K562 (cell line): ENCODE measurements around the gene RHOV. TPM values are rescaled to one million over a fixed set of nuclear protein-coding genes. Genes with fewer than 3 reads are reported as not detected.
A peak's percentile ranks its signal among the peaks of the same experiment; 100 is the strongest.

Source experiments
- CBFA2T2 ChIP-seq: fragments of 450-650 bp; conservative IDR thresholded peaks from 2 replicates; pipeline ENCODE4 v1.6.1; 2017; ENCODE audit warnings: mild to moderate bottlenecking
- CEBPB ChIP-seq: fragments of 450-650 bp; IDR thresholded peaks from 2 replicates; pipeline ENCODE4 v1.6.1; 2016; ENCODE audit warnings: missing genetic modification characterization, missing compliant biosample characterization
- FOSL1 ChIP-seq: fragments of 200-800 bp; sonication (Bioruptor generic); conservative IDR thresholded peaks from 2 replicates; pipeline ENCODE4 v1.6.1; 2016; ENCODE audit warnings: missing genetic modification characterization, missing compliant biosample characterization
- GABPB1 ChIP-seq: sonication (generic); formaldehyde crosslinking; IDR thresholded peaks from 2 replicates; pipeline ENCODE4 v1.8.0; 2022; ENCODE audit warnings: mild to moderate bottlenecking, missing genetic modification reagents
- IRF2 ChIP-seq: sonication (generic); formaldehyde crosslinking; IDR thresholded peaks from 2 replicates; pipeline ENCODE4 v1.8.1; 2022; ENCODE audit warnings: mild to moderate bottlenecking, missing genetic modification reagents
- KDM5B ChIP-seq: fragments of 200-600 bp; sonication (generic); IDR thresholded peaks from 2 replicates; pipeline ENCODE4 v1.6.1; 2012; ENCODE audit warnings: low read depth, mild to moderate bottlenecking, moderate library complexity, low read length, control low read depth, inconsistent platforms; ENCODE audit not compliant: insufficient replicate concordance
- NFRKB ChIP-seq: fragments of 450-650 bp; IDR thresholded peaks from 2 replicates; pipeline ENCODE4 v1.6.1; 2016; ENCODE audit warnings: low read depth
- NFXL1 ChIP-seq: fragments of 450-650 bp; formaldehyde crosslinking; IDR thresholded peaks from 2 replicates; pipeline ENCODE4 v1.4.0; 2021; ENCODE audit warnings: mild to moderate bottlenecking
- NUFIP1 ChIP-seq: fragments of 450-650 bp; IDR thresholded peaks from 2 replicates; pipeline ENCODE4 v1.6.1; 2018; ENCODE audit not compliant: partially characterized antibody
- PREB ChIP-seq: sonication (generic); formaldehyde crosslinking; IDR thresholded peaks from 2 replicates; pipeline ENCODE4 v1.8.1; 2023; ENCODE audit warnings: mild to moderate bottlenecking, missing genetic modification reagents
- PRMT5 ChIP-seq: sonication (generic); formaldehyde crosslinking; IDR thresholded peaks from 2 replicates; pipeline ENCODE4 v1.5.0; 2020; ENCODE audit warnings: missing genetic modification reagents
- RCOR1 ChIP-seq, 2 experiments: IDR thresholded peaks; 2 replicates each; pipeline ENCODE4 v1.6.1; 2012; ENCODE audit warnings: low read depth in 2 of 2, low read length in 2 of 2, borderline replicate concordance in 1 of 2, improper control_type of control experiment in 1 of 2
- RHOXF2B ChIP-seq: fragments of 250-450 bp; sonication (Bioruptor Pico); conservative IDR thresholded peaks from 2 replicates; pipeline ENCODE4 v1.5.1; 2021
- RNF2 ChIP-seq: sonication (generic); IDR thresholded peaks from 2 replicates; pipeline ENCODE4 v1.6.1; 2016
- RNF219 ChIP-seq: fragments of 250-450 bp; sonication (Bioruptor Pico); IDR thresholded peaks from 2 replicates; pipeline ENCODE4 v1.5.0; 2022; ENCODE audit warnings: mild to moderate bottlenecking
- SRSF1 ChIP-seq: fragments of 200-400 bp; formaldehyde crosslinking; IDR thresholded peaks from 2 replicates; pipeline ENCODE4 v1.6.1; 2017; ENCODE audit warnings: mild to moderate bottlenecking, low read depth, low read length, moderate library complexity
- TEAD4 ChIP-seq, 2 experiments: sonication (generic) in 1 of 2; formaldehyde crosslinking in 1 of 2; IDR thresholded peaks; 2 replicates each; pipeline versions ENCODE4 v1.6.1 to v1.8.0; 2012 to 2022; ENCODE audit warnings: borderline replicate concordance in 1 of 2, inconsistent platforms in 1 of 2, low read length in 1 of 2, mild to moderate bottlenecking in 1 of 2, missing genetic modification reagents in 1 of 2
- TFAP4 ChIP-seq: sonication (generic); formaldehyde crosslinking; IDR thresholded peaks from 2 replicates; pipeline ENCODE4 v1.8.0; 2022; ENCODE audit warnings: missing genetic modification reagents, mild to moderate bottlenecking, moderate library complexity, borderline replicate concordance
- ZFX ChIP-seq: sonication (generic); formaldehyde crosslinking; IDR thresholded peaks from 2 replicates; pipeline ENCODE4 v1.8.0; 2022; ENCODE audit warnings: mild to moderate bottlenecking, missing genetic modification reagents, moderate library complexity
- ZNF324 ChIP-seq: fragments of 250-450 bp; sonication (Bioruptor Pico); IDR thresholded peaks from 2 replicates; pipeline ENCODE4 v1.4.0; 2020; ENCODE audit warnings: mild to moderate bottlenecking
- ZNF780A ChIP-seq: fragments of 250-450 bp; sonication (Bioruptor Pico); IDR thresholded peaks from 2 replicates; pipeline ENCODE4 v1.5.0; 2021; ENCODE audit warnings: mild to moderate bottlenecking
- polyA plus RNA-seq, 8 experiments: library from polyadenylated mRNA; depleted of rRNA in 4 of 8; stranded (reverse) in 5 of 8; unstranded in 3 of 8; fragments of >200 nt; fragmentation: Nextera tagmentation in 2 of 8; fragmentation: Illumina TruSeq in 1 of 8; extraction: Ambion mirVana in 2 of 8; extraction: Trizol in 1 of 8; gene quantifications; 2 replicates each; pipeline versions ENCODE4 v1.2.1 to v1.2.3, GENCODE V29; 2011 to 2014; ENCODE audit warnings: inconsistent platforms in 1 of 8, missing spikeins in 1 of 8
- total RNA-seq, 7 experiments: library from RNA; depleted of rRNA in 6 of 7; stranded (reverse); fragments of >200 nt in 6 of 7; fragmentation: Illumina TruSeq in 2 of 7; extraction: Trizol in 2 of 7; gene quantifications; 2 replicates each; pipeline versions ENCODE4 v1.2.1 to v1.2.3, GENCODE V29; 2011 to 2021; ENCODE audit warnings: low replicate concordance in 1 of 7
- TF ChIP-seq, protein P1 (sequence below): sonication (generic); formaldehyde crosslinking; IDR thresholded peaks from 2 replicates; pipeline ENCODE4 v1.8.0; 2023; ENCODE audit warnings: mild to moderate bottlenecking, missing genetic modification reagents
- TF ChIP-seq, protein P2 (sequence below): IDR thresholded peaks from 2 replicates; pipeline ENCODE4 v1.6.1; 2014; ENCODE audit warnings: antibody characterized with exemption

Gene RHOV
- total and polyA plus RNA-seq, 9 of the 15 experiments (the other 6 are each of a cell fraction or from before 2014, with no cell fraction given): 0.08 to 2.0 (median 1.1) TPM

- TF ChIP-seq RHOXF2B (CRISPR knock-in tag) (no peak), NFXL1 (CRISPR knock-in tag) (no peak), RCOR1 (IDR thresholded peaks at IDR 0.05; ENCODE audit: borderline replicate concordance in 1 of 2, low read depth in 2 of 2, low read length in 2 of 2) (no peak), ZFX (CRISPR knock-in tag) (peak; percentile 18; the same call in 1 of the 2 replicates), RNF2 (no peak), PREB (0 out of 2 replicates have a peak, but pooled peaks have one; percentile 47), KDM5B (no peak), CBFA2T2 (no peak), TEAD4 (IDR thresholded peaks at IDR 0.05; ENCODE audit: low read length) (no peak), TEAD4 (CRISPR knock-in tag; IDR thresholded peaks at IDR 0.05; ENCODE audit: borderline replicate concordance) (no peak), TFAP4 (CRISPR knock-in tag) (0 out of 2 replicates have a peak, but pooled peaks have one; percentile 1), SRSF1 (no peak), FOSL1 (peak; percentile 66; the same call in 1 of the 2 replicates), RNF219 (CRISPR knock-in tag) (no peak), PRMT5 (CRISPR knock-in tag) (no peak), NUFIP1 (no peak), GABPB1 (CRISPR knock-in tag) (peak; percentile 3; the same call in 1 of the 2 replicates), ZNF780A (no peak), CEBPB (tag) (no peak), ZNF324 (no peak), NFRKB (no peak), IRF2 (no peak)
- TF ChIP-seq, protein P1, sequence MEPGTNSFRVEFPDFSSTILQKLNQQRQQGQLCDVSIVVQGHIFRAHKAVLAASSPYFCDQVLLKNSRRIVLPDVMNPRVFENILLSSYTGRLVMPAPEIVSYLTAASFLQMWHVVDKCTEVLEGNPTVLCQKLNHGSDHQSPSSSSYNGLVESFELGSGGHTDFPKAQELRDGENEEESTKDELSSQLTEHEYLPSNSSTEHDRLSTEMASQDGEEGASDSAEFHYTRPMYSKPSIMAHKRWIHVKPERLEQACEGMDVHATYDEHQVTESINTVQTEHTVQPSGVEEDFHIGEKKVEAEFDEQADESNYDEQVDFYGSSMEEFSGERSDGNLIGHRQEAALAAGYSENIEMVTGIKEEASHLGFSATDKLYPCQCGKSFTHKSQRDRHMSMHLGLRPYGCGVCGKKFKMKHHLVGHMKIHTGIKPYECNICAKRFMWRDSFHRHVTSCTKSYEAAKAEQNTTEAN: no peak
- TF ChIP-seq, protein P2, sequence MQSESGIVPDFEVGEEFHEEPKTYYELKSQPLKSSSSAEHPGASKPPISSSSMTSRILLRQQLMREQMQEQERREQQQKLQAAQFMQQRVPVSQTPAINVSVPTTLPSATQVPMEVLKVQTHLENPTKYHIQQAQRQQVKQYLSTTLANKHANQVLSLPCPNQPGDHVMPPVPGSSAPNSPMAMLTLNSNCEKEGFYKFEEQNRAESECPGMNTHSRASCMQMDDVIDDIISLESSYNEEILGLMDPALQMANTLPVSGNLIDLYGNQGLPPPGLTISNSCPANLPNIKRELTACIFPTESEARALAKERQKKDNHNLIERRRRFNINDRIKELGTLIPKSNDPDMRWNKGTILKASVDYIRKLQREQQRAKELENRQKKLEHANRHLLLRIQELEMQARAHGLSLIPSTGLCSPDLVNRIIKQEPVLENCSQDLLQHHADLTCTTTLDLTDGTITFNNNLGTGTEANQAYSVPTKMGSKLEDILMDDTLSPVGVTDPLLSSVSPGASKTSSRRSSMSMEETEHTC: no peak
These were observed 47.5 kb downstream of the RHOV start (continued) for GRCh38 chr15:40826423-40827075.
